Subcutaneous adipose tissue (tissue), 4 donors: ENCODE data around the gene NAV1. TPM values are rescaled to one million over a fixed set of nuclear protein-coding genes. Genes with fewer than 3 reads are reported as not detected.

Experiments
- CTCF ChIP-seq: fragments of 450-650 bp; IDR thresholded peaks from one replicate; pipeline ENCODE4 v1.5.1; 2016; ENCODE audit warnings: low read depth, mild to moderate bottlenecking, control low read depth, antibody characterized with exemption, moderate library complexity
- total RNA-seq, 4 donors: library from RNA; depleted of rRNA; stranded (reverse); fragments of >200 nt; gene quantifications; one replicate each; pipeline ENCODE4 v1.1.0, GENCODE V29; 2016

Gene NAV1
- total RNA-seq, 4 donors from 2014 or later, result 25.1 to 63.5 (median 45.6) TPM

GRCh38 chr1:201585901-201586300, 47.0 kb downstream of the NAV1 start:
- TF ChIP-seq CTCF, result no peak

GRCh38 chr1:201586806-201587205, 47.9 kb downstream of the NAV1 start:
- TF ChIP-seq CTCF, result no peak

GRCh38 chr1:201587729-201588128, 48.8 kb downstream of the NAV1 start:
- TF ChIP-seq CTCF, result no peak

Other genes starting within 250 kb of the NAV1 start
- not detected for gene TNNT2, start 161.4 kb upstream of the NAV1 start, total RNA-seq
- under 1 TPM in 1 of 4 donors, not detected in 3; 0.75 TPM for gene LAD1, start 139.8 kb upstream of the NAV1 start, total RNA-seq
- not detected for gene TNNI1, start 117.4 kb upstream of the NAV1 start, total RNA-seq
- gene PHLDA3, start 69.9 kb upstream of the NAV1 start, total RNA-seq, result 100 to 1,000 TPM in 3 of 4 donors, 10 to 100 TPM in 1; 95.4 to 350 (median 150) TPM
- gene CSRP1, start 32.0 kb upstream of the NAV1 start, total RNA-seq, result 100 to 1,000 TPM in 3 of 4 donors, 10 to 100 TPM in 1; 82.0 to 242 (median 155) TPM